Panc1 (cell line): ENCODE data around the gene GNG7. TPM values are rescaled to one million over a fixed set of nuclear protein-coding genes. Genes with fewer than 3 reads are reported as not detected.

Experiments
- ATAC-seq: fragments of 200-7000 bp; cut with Tn5 transposase; 2 replicates; pipeline ENCODE4 v1.9.1; 2020; ENCODE audit warnings: mild to moderate bottlenecking, moderate library complexity
- BruUV-seq: library from RNA; stranded (reverse); fragments of 400-500 nt; replicated peaks from 2 replicates; lab custom pipeline; 2021; lab: Mats Ljungman, UMichigan
- CTCF ChIA-PET: fragments of 300-600 bp; sonication (Branson Sonifier 250); formaldehyde crosslinking; loops from one replicate; lab custom pipeline; 2022; ENCODE audit warnings: antibody characterized with exemption; lab: Charles Lee
- POLR2A ChIA-PET: fragments of 300-600 bp; sonication (Branson Sonifier 250); formaldehyde crosslinking; loops from one replicate; lab custom pipeline; 2022; ENCODE audit warnings: antibody characterized with exemption; lab: Charles Lee
- DNase-seq: peaks from one replicate; pipeline ENCODE4 v3.0.0-alpha.2; 2010; ENCODE audit warnings: low read depth, low spot score
- H3K27ac ChIP-seq: 2 replicates; pipeline ENCODE4 v1.5.1; 2011; ENCODE audit warnings: mild to moderate bottlenecking, low read length, inconsistent platforms
- H3K27me3 ChIP-seq: fragments of 200-500 bp; sonication (Bioruptor generic); 2 replicates; pipeline ENCODE4 v1.6.0; 2014; ENCODE audit warnings: low read length, inconsistent platforms; ENCODE audit not compliant: control insufficient read depth, insufficient read depth
- H3K36me3 ChIP-seq: fragments of 200-500 bp; sonication (Bioruptor generic); 2 replicates; pipeline ENCODE4 v1.5.1; 2014; ENCODE audit warnings: inconsistent platforms, mild to moderate bottlenecking, low read length, moderate library complexity; ENCODE audit not compliant: control insufficient read depth, insufficient read depth
- H3K4me1 ChIP-seq: 2 replicates; pipeline ENCODE4 v1.5.1; 2011; ENCODE audit warnings: inconsistent platforms, mild to moderate bottlenecking, low read length, moderate library complexity; ENCODE audit not compliant: control insufficient read depth, insufficient read depth
- H3K4me3 ChIP-seq, 2 experiments: 2 replicates each; pipeline ENCODE4 v1.5.1; 2011 to 2012; ENCODE audit warnings: low read depth in 2 of 2, low read length in 2 of 2, mild to moderate bottlenecking in 2 of 2, inconsistent platforms in 1 of 2, moderate library complexity in 1 of 2
- H3K9me3 ChIP-seq: fragments of 200-500 bp; sonication (Bioruptor generic); 2 replicates; pipeline ENCODE4 v1.5.1; 2014; ENCODE audit warnings: low read depth, mild to moderate bottlenecking, inconsistent platforms, low read length, moderate library complexity; ENCODE audit not compliant: control insufficient read depth, insufficient read depth
- CTCF ChIP-seq: fragments of 450-650 bp; IDR thresholded peaks from 2 replicates; pipeline ENCODE4 v1.5.1; 2017; ENCODE audit warnings: mild to moderate bottlenecking
- POLR2AphosphoS5 ChIP-seq: IDR thresholded peaks from 2 replicates; pipeline ENCODE4 v1.6.1; 2012; ENCODE audit warnings: mild to moderate bottlenecking, low read depth, low read length, moderate library complexity
- REST ChIP-seq, 2 experiments: IDR thresholded peaks; 2 replicates each; pipeline ENCODE4 v1.6.1; 2011 to 2012; ENCODE audit warnings: low read depth in 2 of 2, control low read depth in 1 of 2, low read length in 1 of 2, mild to moderate bottlenecking in 1 of 2, moderate library complexity in 1 of 2; ENCODE audit not compliant: insufficient read depth in 1 of 2
- SIN3A ChIP-seq: IDR thresholded peaks from 2 replicates; pipeline ENCODE4 v1.6.1; 2012; ENCODE audit warnings: low read depth, mild to moderate bottlenecking, low read length, moderate library complexity, borderline replicate concordance; ENCODE audit not compliant: insufficient read depth
- TCF7L2 ChIP-seq: IDR thresholded peaks from 2 replicates; pipeline ENCODE4 v1.6.1; 2011; ENCODE audit warnings: mild to moderate bottlenecking, low read depth, low read length, inconsistent platforms
- in situ Hi-C: cut with HindIII; loops from 2 replicates; pipeline ENCODE4 v1.10.0; 2016; ENCODE audit warnings: low sequenced_read_pairs, low pct_unique_long_range_greater_than_20kb
- intact Hi-C: fragments of 100-400 bp; cut with micrococcal nuclease; formaldehyde crosslinking; loops from one replicate; pipeline ENCODE4 v1.10.0; 2022; ENCODE audit not compliant: unreplicated experiment
- total RNA-seq: library from RNA; stranded (reverse); gene quantifications from one replicate; pipeline ENCODE4 v1.2.1, GENCODE V29; 2021; ENCODE audit not compliant: unreplicated experiment

The GNG7 gene
- total RNA-seq, 1 experiment from 2014 or later, result 0.74 TPM

- in situ Hi-C loops, result no loop called here
Observed at GRCh38 chr19:2686360-2686759, 16.1 kb downstream of the GNG7 start.

GRCh38 chr19:2685204-2685704 is 17.2 kb downstream of the GNG7 start:
- no peaks in the 10 kb centered on the region for H3K27me3 ChIP-seq
- BruUV-seq, result no TSS peak
- TF ChIP-seq TCF7L2 (no peak), SIN3A (no peak), CTCF (no peak), REST (IDR thresholded peaks at IDR 0.05; ENCODE audit: insufficient read depth in 1 of 2, low read depth in 2 of 2, low read length in 1 of 2) (no peak), POLR2AphosphoS5 (no peak)
- in situ Hi-C loops (no loop called here), intact Hi-C loops (no loop called here)
- no peaks in the 10 kb centered on the region for H3K4me1 ChIP-seq
- no peaks in the 10 kb centered on the region for H3K36me3 ChIP-seq
- POLR2A ChIA-PET, result no interaction called here
- H3K9me3 ChIP-seq, result no peaks in the 10 kb centered on the region
- no peak for DNase-seq
- H3K27ac ChIP-seq, result no peak overlapping the region
- H3K4me3 ChIP-seq, result no peak overlapping the region
- no peak for ATAC-seq
- CTCF ChIA-PET, result no interaction called here

More at GRCh38 chr19:2686360-2686759, 16.1 kb downstream of the GNG7 start:
- ATAC-seq (no peak), DNase-seq (no peak)
- Histone ChIP-seq H3K9me3 (no peaks in the 10 kb centered on the region), H3K4me3 (no peak overlapping the region), H3K27ac (no peak overlapping the region), H3K27me3 (no peaks in the 10 kb centered on the region), H3K4me1 (no peaks in the 10 kb centered on the region), H3K36me3 (no peaks in the 10 kb centered on the region)
- TF ChIP-seq POLR2AphosphoS5, result no peak
- no peak for TF ChIP-seq REST (IDR thresholded peaks at IDR 0.05; ENCODE audit: insufficient read depth in 1 of 2, low read depth in 2 of 2, low read length in 1 of 2)
- TF ChIP-seq CTCF, result no peak
- TF ChIP-seq TCF7L2, result no peak
- no peak for TF ChIP-seq SIN3A
- no TSS peak for BruUV-seq
- POLR2A ChIA-PET, result no interaction called here
- intact Hi-C loops, result no loop called here
- CTCF ChIA-PET, result interaction anchor here (0.6 to 0.7 kb wide), 2 partner anchors 301 to 848 kb away, joined by 5 to 6 read pairs; no protein-coding TSS in a partner anchor
